ENCODE measurements around the gene BCL11B. TPM values are rescaled to one million over a fixed set of nuclear protein-coding genes. Genes with fewer than 3 reads are reported as not detected.
A peak's percentile ranks its signal among the peaks of the same experiment; 100 is the strongest.

Gene BCL11B
- total and polyA plus RNA-seq, 2 of the 8 experiments (the other 6 are each of a cell fraction or from before 2014, with no cell fraction given), result 0.63 to 5.9 TPM

GRCh38 chr14:99274346-99275221 is 2.6 kb upstream of the BCL11B start:
- Histone ChIP-seq H2AK5ac (ENCODE audit: low read depth, low read length) (no peak overlapping the region), H3K4me1 (replicated peaks in 1 of 4; ENCODE audit: control insufficient read depth in 3 of 4, insufficient read depth in 4 of 4, low read length in 3 of 4) (peaks cover 2 to 10% (median 4%) of the 10 kb centered on the region in 4 experiments; a peak in 6 of 7 replicates), H4K8ac (ENCODE audit: extremely low read depth, insufficient read depth, low read length) (peak overlapping the region; percentile 88), H4K91ac (replicated peaks; ENCODE audit: insufficient read length, low read length) (peak overlapping the region; percentile 93), H3K23me2 (ENCODE audit: low read depth, low read length) (peaks cover 20% of the 10 kb centered on the region), H3K79me2 (ENCODE audit: control insufficient read depth in 1 of 2, insufficient read depth in 2 of 2, low read length in 2 of 2) (no peaks in the 10 kb centered on the region), H3K4ac (replicated peaks; ENCODE audit: insufficient read length, low read depth, low read length) (peak overlapping the region; percentile 93), H3K79me1 (ENCODE audit: low read depth, low read length) (no peaks in the 10 kb centered on the region), H3K36me3 (ENCODE audit: control insufficient read depth in 2 of 4, insufficient read depth in 4 of 4, low read length in 3 of 4) (no peaks in the 10 kb centered on the region), H2BK120ac (replicated peaks; ENCODE audit: low read depth, low read length) (no peak overlapping the region), H3K27ac (ENCODE audit: low read depth, low read length) (no peak overlapping the region), H2BK12ac (ENCODE audit: low read depth, low read length) (peak overlapping the region; percentile 39; the same call in 1 of the 2 replicates), H3K9ac (replicated peaks in 1 of 4; ENCODE audit: extremely low read depth in 1 of 4, low read depth in 3 of 4, low read length in 3 of 4) (peak overlapping the region in 1 of 4 experiments; percentile 14; a peak in 1 of 7 replicates), H3K23ac (ENCODE audit: insufficient read length) (no peak overlapping the region), H3K27me3 (replicated peaks in 1 of 4; ENCODE audit: control insufficient read depth in 3 of 4, extremely low read depth in 1 of 4, insufficient read depth in 3 of 4, low read length in 3 of 4) (peaks cover 0 to 8% (median 1%) of the 10 kb centered on the region in 4 experiments; a peak in 2 of 7 replicates), H4K5ac (ENCODE audit: insufficient read length, low read depth, low read length) (peak overlapping the region; percentile 51), H2BK5ac (ENCODE audit: low read depth, low read length) (peak overlapping the region; percentile 45; the same call in 1 of the 2 replicates), H4K20me1 (replicated peaks in 1 of 2; ENCODE audit: control insufficient read depth in 1 of 2, insufficient read depth in 2 of 2, low read length in 2 of 2) (no peaks in the 10 kb centered on the region), H3K18ac (ENCODE audit: extremely low read depth, low read length) (peak overlapping the region; percentile 38; the same call in 1 of the 2 replicates), H3K9me3 (ENCODE audit: insufficient read depth in 2 of 2, low read depth in 1 of 2, low read length in 1 of 2) (no peaks in the 10 kb centered on the region), H3K56ac (replicated peaks; ENCODE audit: insufficient read length, low read depth, low read length) (no peak overlapping the region), H2BK15ac (ENCODE audit: low read length) (peak overlapping the region; percentile 92; the same call in 1 of the 2 replicates), H2AFZ (ENCODE audit: low read length) (peak overlapping the region; percentile 42; the same call in 1 of the 2 replicates), H3K4me2 (ENCODE audit: insufficient read depth in 1 of 2, low read depth in 2 of 2, low read length in 2 of 2) (peak overlapping the region; percentile 88 to 89), H2BK20ac (ENCODE audit: low read length) (no peak overlapping the region), H3K4me3 (ENCODE audit: extremely low read depth in 1 of 4, insufficient read depth in 2 of 4, low read depth in 3 of 4, low read length in 4 of 4) (peak overlapping the region; percentile 55 to 76 (median 65)), H3K14ac (ENCODE audit: insufficient read length) (no peak overlapping the region)
- WGBS, 2 experiments (ENCODE audit: extremely low coverage in 1 of 2, insufficient coverage in 1 of 2, insufficient read length in 1 of 2, insufficient replicate concordance in 2 of 2, low coverage in 1 of 2, low lambda C conversion rate in 2 of 2, missing lambda C conversion rate in 1 of 2), result 1% methylated on average over 19 of the region's 69 CpGs; no CpG with 5 or more reads in 1 of the 2 experiments
- FAIRE-seq (no peak), DNase-seq (ENCODE audit: low read depth in 1 of 2, low spot score in 2 of 2) (peak; percentile 88 to 89)
- ChIA-PET CTCF (ENCODE audit: partially characterized antibody) (interaction anchor here (0.6 to 1.9 kb wide), 18 partner anchors 9 to 754 kb away, joined by 3 to 8 read pairs (median 4); no protein-coding TSS in a partner anchor), POLR2A (ENCODE audit: partially characterized antibody) (interaction anchor here (0.6 to 2.0 kb wide), 3 partner anchors 30 to 1873 kb away, joined by 3 to 5 read pairs (median 3); no protein-coding TSS in a partner anchor)
- TF ChIP-seq BCL11A (IDR thresholded peaks at IDR 0.05; ENCODE audit: low read depth in 2 of 2, low read length in 2 of 2) (no peak), PHF8 (conservative IDR thresholded peaks at IDR 0.05; ENCODE audit: low read depth, low read length) (peak; percentile 48), HDAC2 (IDR thresholded peaks at IDR 0.05; ENCODE audit: borderline replicate concordance in 1 of 2, low read depth in 2 of 2, low read length in 2 of 2) (peak in 1 of 2 experiments; percentile 86; a peak in 2 of 4 replicates), CEBPB (IDR thresholded peaks at IDR 0.05; ENCODE audit: low read depth, low read length) (no peak), RNF2 (IDR thresholded peaks at IDR 0.05; ENCODE audit: borderline replicate concordance, low read depth, low read length, missing control alignments, poor library complexity, severe bottlenecking) (no peak), CTBP2 (IDR thresholded peaks at IDR 0.05; ENCODE audit: borderline replicate concordance, insufficient read depth, insufficient read length, low read length) (no peak), NANOG (IDR thresholded peaks at IDR 0.05; ENCODE audit: insufficient read depth, low read depth, low read length, poor library complexity, severe bottlenecking) (no peak), POU5F1 (IDR thresholded peaks at IDR 0.05; ENCODE audit: low read depth, low read length) (no peak), SAP30 (IDR thresholded peaks at IDR 0.05; ENCODE audit: insufficient read depth, insufficient replicate concordance, low read length) (no peak)

Data from H1 (cell line).